ENCODE measurements around the gene INSM1.

DNA sequence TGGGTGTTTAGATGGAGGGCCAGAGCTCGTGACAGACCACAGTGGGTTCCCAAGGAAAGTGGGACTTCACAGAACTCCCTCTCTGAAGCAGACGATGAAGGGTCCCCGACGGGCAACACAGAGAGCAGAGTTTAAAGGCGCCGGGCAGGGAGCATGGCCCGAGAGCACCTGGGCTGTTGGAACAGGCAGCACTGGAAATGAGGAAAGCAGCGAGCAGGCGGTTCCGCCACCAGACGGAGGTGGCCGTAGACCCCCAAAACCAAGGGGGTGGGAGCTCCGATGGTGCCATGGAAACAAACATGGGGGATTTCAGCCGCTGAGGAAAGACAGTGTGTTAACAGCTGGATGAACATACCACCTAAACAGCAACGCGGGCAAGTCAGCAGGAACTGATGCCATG is 27.5 kb upstream of the INSM1 start:
- TF ChIP-seq, protein P1, sequence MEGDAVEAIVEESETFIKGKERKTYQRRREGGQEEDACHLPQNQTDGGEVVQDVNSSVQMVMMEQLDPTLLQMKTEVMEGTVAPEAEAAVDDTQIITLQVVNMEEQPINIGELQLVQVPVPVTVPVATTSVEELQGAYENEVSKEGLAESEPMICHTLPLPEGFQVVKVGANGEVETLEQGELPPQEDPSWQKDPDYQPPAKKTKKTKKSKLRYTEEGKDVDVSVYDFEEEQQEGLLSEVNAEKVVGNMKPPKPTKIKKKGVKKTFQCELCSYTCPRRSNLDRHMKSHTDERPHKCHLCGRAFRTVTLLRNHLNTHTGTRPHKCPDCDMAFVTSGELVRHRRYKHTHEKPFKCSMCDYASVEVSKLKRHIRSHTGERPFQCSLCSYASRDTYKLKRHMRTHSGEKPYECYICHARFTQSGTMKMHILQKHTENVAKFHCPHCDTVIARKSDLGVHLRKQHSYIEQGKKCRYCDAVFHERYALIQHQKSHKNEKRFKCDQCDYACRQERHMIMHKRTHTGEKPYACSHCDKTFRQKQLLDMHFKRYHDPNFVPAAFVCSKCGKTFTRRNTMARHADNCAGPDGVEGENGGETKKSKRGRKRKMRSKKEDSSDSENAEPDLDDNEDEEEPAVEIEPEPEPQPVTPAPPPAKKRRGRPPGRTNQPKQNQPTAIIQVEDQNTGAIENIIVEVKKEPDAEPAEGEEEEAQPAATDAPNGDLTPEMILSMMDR (IDR thresholded peaks at IDR 0.05): no peak
- TF ChIP-seq POLR2A (IDR thresholded peaks at IDR 0.05): no peak

Measured in right lobe of liver (tissue), 4 donors.